SIG-M5 treated with dmso at 0.1 percent for 504 hours (cell line): ENCODE measurements around the gene PNLDC1.
"Not testable (repeated sequence)": the region's sequence is repeated elsewhere in the genome, so short reads cannot be mapped to it uniquely, and the experiment has no call there.

Experiments
- DNase-seq: peaks from one replicate; lab custom pipeline; 2025; ENCODE audit not compliant: unreplicated experiment; lab: John Stamatoyannopoulos, UW

Gene PNLDC1

GRCh38 chr6:159778131-159778530, 21.9 kb upstream of the PNLDC1 start:
- no peak for DNase-seq

GRCh38 chr6:159778542-159779103, 21.5 kb upstream of the PNLDC1 start:
- DNase-seq = no peak

GRCh38 chr6:159788276-159788675, 11.8 kb upstream of the PNLDC1 start:
- DNase-seq = no peak

- no peak for DNase-seq
These were observed 11.2 kb upstream of the PNLDC1 start for GRCh38 chr6:159788753-159789376.

GRCh38 chr6:159789377-159790148, 10.5 kb upstream of the PNLDC1 start, which contains the start of gene TCP1:
TSS of gene TCP1 (minus strand) at chr6:159789602. CDS start at chr6:159789468, 134 bp downstream.
- DNase-seq = peak; percentile 99

- peak; percentile 96 for DNase-seq
These were observed 9.7 kb upstream of the PNLDC1 start, which contains the start of gene MRPL18 for GRCh38 chr6:159790149-159790955. TSS of gene MRPL18 (plus strand) at chr6:159790467. CDS start at chr6:159790588, 121 bp downstream.

- peak; percentile 42 for DNase-seq
These were observed 9.0 kb upstream of the PNLDC1 start for GRCh38 chr6:159790956-159791598.

- not testable (repeated sequence) for DNase-seq
These were observed 5.1 kb upstream of the PNLDC1 start for GRCh38 chr6:159794976-159795375.

- DNase-seq = no peak
These were observed 2.5 kb upstream of the PNLDC1 start for GRCh38 chr6:159797554-159797953.

- DNase-seq = peak; percentile 89
These were observed 1.9 kb downstream of the PNLDC1 start for GRCh38 chr6:159801935-159802334.

- DNase-seq = no peak
These were observed 4.4 kb downstream of the PNLDC1 start for GRCh38 chr6:159804504-159804903.

GRCh38 chr6:159805440-159806020, 5.5 kb downstream of the PNLDC1 start:
- DNase-seq = peak; percentile 66

- peak; percentile 65 for DNase-seq
These were observed 6.0 kb downstream of the PNLDC1 start for GRCh38 chr6:159806021-159806458.

GRCh38 chr6:159807150-159807858, 7.2 kb downstream of the PNLDC1 start:
- DNase-seq = no peak

- no peak for DNase-seq
These were observed 8.6 kb downstream of the PNLDC1 start for GRCh38 chr6:159808647-159809046.

- no peak for DNase-seq
These were observed 9.1 kb downstream of the PNLDC1 start for GRCh38 chr6:159809149-159809548.

- no peak for DNase-seq
These were observed 13.7 kb downstream of the PNLDC1 start for GRCh38 chr6:159813781-159814180.

GRCh38 chr6:159815410-159815809, 15.3 kb downstream of the PNLDC1 start:
- no peak for DNase-seq

- DNase-seq = not testable (repeated sequence)
These were observed 16.7 kb downstream of the PNLDC1 start for GRCh38 chr6:159816775-159817174.
